Activated T-cell treated with anti-CD3 and anti-CD28 coated beads for 1 hour (primary cell): ENCODE data around the gene PLA2G4D.

Experiments used
- DNase-seq: peaks from one replicate; pipeline ENCODE4 v3.0.0-alpha.2; 2020; ENCODE audit warnings: low read depth

The PLA2G4D gene

DNA sequence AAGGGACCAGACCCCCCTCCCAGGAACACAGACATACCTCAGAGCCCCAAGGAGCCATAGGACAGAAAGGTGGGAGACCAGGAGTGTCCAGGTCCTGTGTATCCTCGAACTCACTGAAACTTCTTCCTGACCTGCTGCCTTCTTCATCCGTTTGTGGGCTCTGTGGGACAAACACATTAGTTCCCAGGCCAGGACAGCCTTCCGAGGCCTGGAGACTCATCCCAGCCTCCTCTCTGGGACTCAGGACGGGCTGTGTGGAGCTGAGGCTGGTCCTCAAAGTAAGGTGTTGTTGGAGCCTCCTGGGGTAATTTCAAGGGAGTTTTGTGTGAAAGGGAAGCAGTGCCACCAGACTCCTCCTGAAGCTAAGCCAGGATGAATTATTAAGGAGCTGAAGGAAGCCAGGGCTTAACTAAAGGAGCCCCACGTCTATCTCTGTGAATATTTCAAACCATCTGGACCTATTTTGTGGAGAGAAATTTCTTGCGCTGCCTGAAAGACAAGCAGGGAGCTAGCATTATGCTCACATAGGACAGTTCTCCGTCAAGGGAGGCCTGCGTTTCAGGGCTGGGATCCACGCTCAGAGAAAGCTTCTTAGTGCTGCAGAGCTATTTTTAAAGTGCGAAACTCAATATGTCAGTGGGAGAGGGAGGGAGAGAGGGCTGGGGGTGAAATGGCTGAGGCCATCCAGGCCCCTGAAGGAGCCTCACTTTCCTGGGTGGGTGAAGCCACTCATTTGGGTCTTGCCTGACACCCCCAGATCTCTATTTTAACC lies 43.7 kb downstream of the PLA2G4D start:
- no peak for DNase-seq

DNA sequence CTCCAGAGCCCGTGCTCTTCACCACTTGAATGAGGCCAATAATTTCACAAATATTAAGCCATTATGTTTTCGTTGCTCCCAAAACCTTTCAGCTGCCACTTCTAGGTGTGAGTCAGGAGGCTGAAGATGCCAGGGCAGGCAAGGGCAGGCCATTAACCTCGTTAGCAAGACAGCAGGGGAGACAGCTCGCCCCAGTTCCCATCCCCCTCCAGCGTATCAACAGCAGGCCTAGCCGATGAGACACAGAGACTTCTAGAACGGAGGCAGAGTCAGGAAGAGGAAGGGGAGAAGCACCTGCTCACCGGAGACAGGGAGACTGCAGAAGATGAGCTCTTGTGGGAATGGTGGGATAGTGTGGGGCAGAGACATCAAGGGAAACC lies 45.6 kb downstream of the PLA2G4D start:
- no peak for DNase-seq

DNA sequence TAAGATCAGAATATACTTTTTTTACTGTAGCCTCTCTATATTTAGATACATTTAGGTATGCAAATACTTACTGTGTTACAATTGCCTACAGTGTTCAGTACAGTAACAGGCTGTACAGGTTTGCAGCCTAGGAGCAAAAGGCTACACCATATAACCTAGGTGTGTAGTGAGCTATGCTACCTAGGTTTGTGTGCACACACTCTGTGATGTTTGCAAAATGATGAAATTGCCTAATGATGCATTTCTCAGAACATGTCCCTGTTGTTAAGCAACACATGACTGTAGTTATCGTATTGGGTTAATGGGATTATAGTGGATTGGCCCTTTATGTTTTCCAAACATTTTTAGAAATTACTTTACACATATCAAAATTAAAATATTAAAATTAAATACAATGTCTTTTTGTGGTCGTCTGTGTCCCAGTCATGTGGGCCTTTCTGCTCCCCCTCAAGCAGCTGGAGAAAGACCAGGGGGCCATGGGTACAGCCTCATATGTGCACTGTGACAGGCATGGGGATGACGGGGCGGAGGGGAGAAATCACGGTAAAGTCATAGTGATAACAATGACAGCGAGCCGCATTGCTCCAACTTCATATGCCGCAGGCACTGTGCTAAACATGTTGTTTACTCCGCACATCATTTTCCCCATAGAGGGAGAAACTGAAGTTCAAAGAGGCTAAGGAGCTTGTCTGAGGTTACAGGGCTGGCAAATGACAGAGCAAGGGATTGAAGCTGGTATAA lies 46.1 kb downstream of the PLA2G4D start:
- DNase-seq, result no peak

DNA sequence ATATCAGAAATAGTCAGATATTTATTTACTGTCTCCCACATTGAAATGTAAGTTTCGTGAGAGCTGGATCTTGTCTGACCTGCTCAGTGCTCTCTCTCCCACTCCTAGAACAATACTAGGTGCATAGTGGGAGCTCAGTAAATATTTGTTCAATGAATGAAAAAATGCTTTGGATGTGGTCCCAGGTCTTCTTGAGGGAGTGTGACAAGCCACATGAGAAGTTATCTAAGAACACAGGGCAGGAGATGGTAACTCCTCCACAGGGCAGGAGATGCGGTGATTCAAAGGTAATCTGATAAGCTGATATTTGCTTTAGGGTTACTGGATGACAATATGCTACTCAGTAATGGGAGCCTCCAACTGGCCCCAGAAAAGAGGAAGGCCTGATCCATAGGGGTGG lies 47.8 kb downstream of the PLA2G4D start:
- DNase-seq, result no peak

- DNase-seq, result no peak
Observed at GRCh38 chr15:42045211-42045615, 49.1 kb downstream of the PLA2G4D start.

GRCh38 chr15:42042602-42043400 lies 51.6 kb downstream of the PLA2G4D start:
- no peak for DNase-seq

- DNase-seq, result no peak
Observed at GRCh38 chr15:42038401-42038800, 56.0 kb downstream of the PLA2G4D start.

- no peak for DNase-seq
Observed at GRCh38 chr15:42037656-42038055, 56.7 kb downstream of the PLA2G4D start.

DNA sequence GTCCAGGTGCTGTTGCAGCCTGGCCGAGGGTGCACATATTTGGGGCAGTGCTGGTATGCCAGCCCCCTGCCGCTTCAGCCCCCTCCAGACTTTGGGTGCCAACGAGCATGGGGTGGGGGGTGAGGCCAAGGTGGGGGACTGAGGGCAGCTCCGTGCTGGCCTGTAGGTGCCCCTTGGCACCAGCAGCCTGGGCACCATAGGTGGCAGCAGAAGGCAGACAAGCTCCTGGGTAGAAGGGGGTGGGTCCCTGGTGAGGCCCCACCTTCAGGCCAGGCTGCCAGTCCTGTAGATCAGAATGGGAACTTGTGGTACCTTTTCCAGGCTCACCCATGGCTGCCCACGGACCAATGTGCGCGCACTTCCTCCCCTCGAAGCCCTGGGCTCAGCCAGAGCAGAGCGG lies 57.4 kb downstream of the PLA2G4D start:
- no peak for DNase-seq

- no peak for DNase-seq
Observed at GRCh38 chr15:42036112-42036905, 58.1 kb downstream of the PLA2G4D start.

DNA sequence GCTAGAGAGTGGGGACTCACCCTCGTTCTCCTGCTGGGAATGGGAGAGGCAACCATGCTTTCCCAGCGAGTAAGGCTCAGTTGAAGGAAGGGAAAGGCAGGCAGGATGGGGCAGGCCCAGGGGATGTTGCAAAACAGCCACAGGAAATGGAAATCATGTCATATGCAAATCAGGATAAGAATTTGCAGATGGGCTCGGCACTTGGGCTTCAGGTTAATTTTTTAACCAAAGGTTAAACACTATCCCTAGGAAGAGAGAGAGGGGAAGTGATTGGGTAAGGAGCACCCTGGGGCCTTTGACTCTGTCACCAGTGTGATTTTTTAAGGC lies 59.0 kb downstream of the PLA2G4D start:
- no peak for DNase-seq

DNA sequence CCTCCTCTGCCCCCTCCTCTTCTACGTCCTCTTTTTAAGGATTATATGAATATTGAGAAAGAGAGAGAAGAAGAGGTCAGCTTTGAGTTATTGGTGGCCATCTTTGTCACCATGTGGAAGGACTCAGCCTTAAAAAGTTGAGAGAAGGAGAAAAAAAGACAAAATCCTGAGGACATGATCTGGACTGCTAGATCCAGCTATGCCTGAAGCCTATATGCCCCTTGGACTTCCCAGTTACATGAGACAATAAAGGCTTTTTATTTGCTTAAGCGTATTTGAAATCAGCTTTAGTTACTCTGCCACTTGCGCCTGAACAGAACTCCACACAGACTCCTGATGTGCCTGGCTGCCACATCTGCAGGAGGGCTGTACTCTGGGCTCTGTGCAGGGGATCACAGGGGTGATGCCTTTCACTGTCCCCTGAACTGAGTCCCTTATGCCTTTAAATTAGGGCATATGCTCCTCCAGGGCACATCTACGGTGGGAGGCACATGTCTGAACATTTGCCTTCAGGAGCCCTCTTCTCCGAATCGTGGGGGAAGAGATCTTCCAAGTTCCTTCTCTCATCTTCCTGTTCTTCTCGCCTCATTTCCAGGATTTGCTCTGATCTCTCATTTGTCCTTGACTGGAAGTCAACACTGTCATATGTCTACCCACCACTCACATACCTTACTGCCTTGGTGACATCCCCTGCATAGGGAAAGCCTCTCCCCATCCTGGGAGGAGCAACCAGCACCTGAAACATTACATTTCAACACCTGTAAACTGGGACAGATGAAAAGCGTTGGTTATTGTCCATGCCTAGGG lies 59.5 kb downstream of the PLA2G4D start:
- DNase-seq, result no peak

DNA sequence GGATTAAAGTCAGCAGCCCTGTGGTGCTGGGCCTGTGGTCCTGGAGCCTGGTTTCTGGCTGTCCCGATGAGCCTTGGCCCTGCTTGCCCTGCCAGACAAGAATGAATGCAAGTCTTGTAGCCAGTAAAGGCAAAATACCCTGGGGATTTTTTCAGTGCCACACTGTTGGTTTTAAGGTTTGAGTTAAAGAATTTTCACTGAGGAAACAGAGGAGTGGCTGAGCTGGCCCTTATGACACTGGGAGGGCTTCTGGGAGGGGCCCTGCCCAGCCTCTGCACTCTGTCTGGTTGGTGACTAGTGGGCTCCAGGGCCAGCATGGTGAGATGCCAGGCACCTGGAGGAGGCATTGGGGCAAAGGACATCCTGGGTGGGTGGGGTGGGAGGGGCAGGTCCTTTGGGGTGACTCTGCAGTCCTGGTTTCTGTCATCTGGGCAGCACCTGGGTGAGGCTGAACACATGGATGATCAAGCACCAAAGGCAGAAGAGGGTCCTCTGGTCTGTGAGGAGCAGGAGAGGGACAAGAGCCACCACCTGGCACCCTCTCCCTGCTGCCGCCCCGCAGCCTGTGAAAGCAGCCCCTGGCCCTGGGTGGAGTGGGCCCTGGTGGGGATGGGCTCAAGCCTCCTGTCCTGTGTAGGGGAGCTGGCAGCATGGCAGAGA lies 61.0 kb downstream of the PLA2G4D start:
- no peak for DNase-seq

GRCh38 chr15:42032376-42033213 lies 61.8 kb downstream of the PLA2G4D start:
- no peak for DNase-seq

DNA sequence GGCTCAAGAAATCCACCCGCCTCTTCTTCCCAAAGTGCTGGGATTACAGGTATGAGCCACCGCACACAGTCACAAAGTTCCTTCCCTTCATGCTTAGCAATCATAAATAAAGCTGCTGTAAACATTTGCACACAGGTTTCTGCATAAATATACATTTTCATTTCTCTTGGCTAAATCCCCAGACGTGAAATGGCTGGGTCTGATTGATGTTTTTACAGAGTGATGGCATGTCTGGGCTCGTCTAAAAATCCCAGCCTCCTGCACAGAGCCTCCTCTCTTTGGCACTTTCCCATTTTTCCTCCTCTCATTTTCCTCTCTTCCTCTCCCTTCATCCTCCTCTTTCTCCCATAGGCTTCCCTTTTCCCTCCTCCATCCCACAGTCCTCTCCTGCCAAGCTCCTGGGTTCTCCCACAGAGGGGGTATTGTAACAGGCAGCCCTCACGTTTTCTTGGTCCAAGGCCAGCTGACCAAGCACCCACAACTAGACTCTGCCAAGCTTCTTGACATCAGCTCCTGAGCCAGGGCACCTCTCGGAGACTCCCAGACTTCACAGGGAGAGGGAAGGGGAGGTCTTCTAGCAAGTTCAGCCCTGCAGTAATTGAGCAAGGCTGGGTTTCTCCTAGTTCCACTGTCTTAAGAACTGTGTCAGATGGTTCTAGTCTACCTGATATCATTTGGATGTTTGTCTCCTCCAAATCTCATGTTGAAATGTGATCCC lies 63.0 kb downstream of the PLA2G4D start:
- DNase-seq, result no peak

- no peak for DNase-seq
Observed at GRCh38 chr15:42027521-42027920, 66.8 kb downstream of the PLA2G4D start.

- DNase-seq, result no peak
Observed at GRCh38 chr15:42024303-42024702, 70.1 kb downstream of the PLA2G4D start.

GRCh38 chr15:42021593-42021992 lies 72.8 kb downstream of the PLA2G4D start:
- DNase-seq, result no peak

DNA sequence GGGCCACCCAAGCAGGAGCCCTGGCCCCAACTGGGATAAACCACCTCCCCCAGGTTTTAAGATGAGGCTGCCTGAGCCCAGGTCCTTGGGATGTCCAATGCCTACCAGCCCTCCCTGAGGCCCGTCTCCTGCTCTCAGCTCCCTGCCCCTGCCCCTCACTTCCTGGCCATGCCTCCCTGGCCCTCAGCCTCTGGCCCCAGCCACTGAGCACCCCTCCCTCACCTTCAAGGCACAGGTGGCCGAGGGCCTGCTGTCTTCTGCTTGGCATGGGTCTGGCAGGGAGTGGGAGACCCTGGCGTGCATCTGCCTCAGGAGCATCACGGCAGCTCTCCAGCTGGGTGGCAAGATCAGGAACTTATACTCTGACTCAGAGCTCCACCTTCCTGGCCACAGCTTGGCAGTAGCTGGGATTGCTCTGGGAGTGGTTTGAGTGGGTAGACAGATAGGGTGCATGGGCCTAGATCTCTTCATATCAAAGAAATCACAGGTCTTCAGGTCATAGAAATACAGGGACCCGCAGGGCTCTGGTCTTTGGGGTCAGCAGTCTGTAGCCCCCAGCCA lies 73.6 kb downstream of the PLA2G4D start, which contains the start of gene PLA2G4E:
Gene PLA2G4E (minus strand): TSS at position 330 of the 561 bp plus-strand sequence. CDS start 12 bp downstream, at position 318.
- DNase-seq, result no peak
